Measurements from ENCODE around the gene DCST2. TPM values are rescaled to one million over a fixed set of nuclear protein-coding genes. Genes with fewer than 3 reads are reported as not detected.

The DCST2 gene
- total RNA-seq, 2 donors from 2014 or later = not detected

- DNase-seq (ENCODE audit: low spot score) = no peak
- H3K36me3 ChIP-seq = no peaks in the 10 kb centered on the region
- H3K9me3 ChIP-seq = no peaks in the 10 kb centered on the region
- peak overlapping the region; percentile 98 to 99 for H3K27ac ChIP-seq
- peaks cover 0 to 86% of the 10 kb centered on the region in 2 donors for H3K4me1 ChIP-seq
- TF ChIP-seq, protein P1, sequence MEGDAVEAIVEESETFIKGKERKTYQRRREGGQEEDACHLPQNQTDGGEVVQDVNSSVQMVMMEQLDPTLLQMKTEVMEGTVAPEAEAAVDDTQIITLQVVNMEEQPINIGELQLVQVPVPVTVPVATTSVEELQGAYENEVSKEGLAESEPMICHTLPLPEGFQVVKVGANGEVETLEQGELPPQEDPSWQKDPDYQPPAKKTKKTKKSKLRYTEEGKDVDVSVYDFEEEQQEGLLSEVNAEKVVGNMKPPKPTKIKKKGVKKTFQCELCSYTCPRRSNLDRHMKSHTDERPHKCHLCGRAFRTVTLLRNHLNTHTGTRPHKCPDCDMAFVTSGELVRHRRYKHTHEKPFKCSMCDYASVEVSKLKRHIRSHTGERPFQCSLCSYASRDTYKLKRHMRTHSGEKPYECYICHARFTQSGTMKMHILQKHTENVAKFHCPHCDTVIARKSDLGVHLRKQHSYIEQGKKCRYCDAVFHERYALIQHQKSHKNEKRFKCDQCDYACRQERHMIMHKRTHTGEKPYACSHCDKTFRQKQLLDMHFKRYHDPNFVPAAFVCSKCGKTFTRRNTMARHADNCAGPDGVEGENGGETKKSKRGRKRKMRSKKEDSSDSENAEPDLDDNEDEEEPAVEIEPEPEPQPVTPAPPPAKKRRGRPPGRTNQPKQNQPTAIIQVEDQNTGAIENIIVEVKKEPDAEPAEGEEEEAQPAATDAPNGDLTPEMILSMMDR (IDR thresholded peaks at IDR 0.05) = no peak
- H3K27me3 ChIP-seq = no peaks in the 10 kb centered on the region
- H3K4me3 ChIP-seq = peak overlapping the region in 1 of 2 donors; percentile 20
These were observed 26.2 kb downstream of the DCST2 start for GRCh38 chr1:155007251-155007828.

GRCh38 chr1:155006601-155007101 lies 26.9 kb downstream of the DCST2 start:
- DNase-seq (ENCODE audit: low spot score) = no peak
- H3K27ac ChIP-seq = peak overlapping the region; percentile 98 to 99
- TF ChIP-seq, protein P1 (IDR thresholded peaks at IDR 0.05) = no peak
- no peaks in the 10 kb centered on the region for H3K27me3 ChIP-seq
- H3K9me3 ChIP-seq = no peaks in the 10 kb centered on the region
- H3K36me3 ChIP-seq = no peaks in the 10 kb centered on the region
- H3K4me3 ChIP-seq = no peak overlapping the region
- peaks cover 0 to 80% of the 10 kb centered on the region in 2 donors for H3K4me1 ChIP-seq

GRCh38 chr1:155005076-155006011 lies 28.2 kb downstream of the DCST2 start:
- DNase-seq (ENCODE audit: low spot score) = peak; percentile 84
- Histone ChIP-seq H3K4me1 (peaks cover 0 to 68% of the 10 kb centered on the region in 2 donors), H3K27me3 (no peaks in the 10 kb centered on the region), H3K36me3 (no peaks in the 10 kb centered on the region), H3K27ac (peak overlapping the region; percentile 98 to 99), H3K9me3 (no peaks in the 10 kb centered on the region), H3K4me3 (peak overlapping the region in 1 of 2 donors; percentile 87)
- TF ChIP-seq, protein P1 (IDR thresholded peaks at IDR 0.05) = no peak

DNA sequence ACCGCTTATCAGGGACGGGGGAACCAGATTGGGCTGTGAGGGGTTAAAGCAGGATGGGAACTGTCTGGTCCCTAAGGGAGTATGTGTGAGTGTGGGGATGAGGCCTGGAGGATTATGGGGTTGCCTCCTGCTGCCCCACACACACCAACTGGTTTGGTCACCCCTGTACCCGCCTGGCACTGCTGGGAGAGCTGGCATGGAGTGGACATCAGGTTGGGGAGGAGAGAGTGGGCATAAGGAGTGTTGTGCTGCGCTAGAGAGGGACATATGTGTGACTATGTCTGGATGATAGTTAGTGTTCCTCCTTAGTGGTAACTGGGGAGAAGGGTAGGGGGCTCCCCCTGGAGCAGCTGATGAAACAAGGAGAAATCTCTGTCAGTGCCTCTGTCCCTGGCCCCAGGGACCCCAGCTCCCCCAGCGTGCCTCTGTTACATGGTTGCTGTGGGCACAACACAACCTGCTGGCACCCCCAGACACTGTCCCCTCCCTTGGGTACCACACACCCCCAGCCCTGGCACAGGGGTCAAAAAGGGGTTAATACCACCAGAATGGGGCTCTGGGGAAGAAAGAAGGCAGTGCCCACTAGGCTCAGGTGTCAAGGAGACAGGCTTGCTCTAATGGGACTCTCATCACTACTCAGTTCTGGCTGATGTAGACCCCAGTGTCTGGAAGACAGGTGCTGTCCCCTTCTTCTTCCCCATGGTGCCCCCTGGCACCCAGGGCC lies 29.1 kb downstream of the DCST2 start:
- peaks cover 0 to 68% of the 10 kb centered on the region in 2 donors for H3K4me1 ChIP-seq
- H3K27me3 ChIP-seq = no peaks in the 10 kb centered on the region
- peak overlapping the region; percentile 98 to 99 for H3K27ac ChIP-seq
- DNase-seq (ENCODE audit: low spot score) = no peak
- H3K36me3 ChIP-seq = no peaks in the 10 kb centered on the region
- peak overlapping the region; percentile 87 to 92 for H3K4me3 ChIP-seq
- TF ChIP-seq, protein P1 (IDR thresholded peaks at IDR 0.05) = no peak
- H3K9me3 ChIP-seq = no peaks in the 10 kb centered on the region

GRCh38 chr1:155003766-155004351 lies 29.7 kb downstream of the DCST2 start:
- TF ChIP-seq, protein P1 (IDR thresholded peaks at IDR 0.05) = no peak
- Histone ChIP-seq H3K36me3 (no peaks in the 10 kb centered on the region), H3K9me3 (no peaks in the 10 kb centered on the region), H3K4me3 (peak overlapping the region; percentile 87 to 92), H3K27me3 (no peaks in the 10 kb centered on the region), H3K27ac (peak overlapping the region; percentile 98 to 99), H3K4me1 (peaks cover 0 to 68% of the 10 kb centered on the region in 2 donors)
- DNase-seq (ENCODE audit: low spot score) = peak; percentile 79

All from right atrium auricular region (tissue), 2 donors.